Spleen (tissue), 7 donors: ENCODE results near the gene CCDC175.

Experiments used
- CTCF ChIP-seq, 11 experiments: fragments of 200-600 bp in 7 of 11; fragments of 450-650 bp in 4 of 11; sonication (generic) in 4 of 11; IDR thresholded peaks in 8 of 11; conservative IDR thresholded peaks in 3 of 11; 1 replicate in 7 of 11; 2 replicates in 4 of 11; pipeline versions ENCODE4 v1.4.0 to v1.8.0; 2016 to 2021; ENCODE audit warnings: antibody characterized with exemption in 11 of 11, inconsistent platforms in 4 of 11, mild to moderate bottlenecking in 1 of 11
- POLR2AphosphoS5 ChIP-seq, 3 donors: sonication (generic); formaldehyde crosslinking; IDR thresholded peaks; one replicate each; pipeline ENCODE4 v1.5.1; 2017; ENCODE audit warnings: antibody characterized with exemption in 3 of 3
- donor health status: DM: no; HTN: no; CAD: no; lungs with moderate emphysema.
- donor health status: DM: no; HTN: no; CAD: no.
- donor health status: DM: no; HTN: no; CAD: no.

DNA sequence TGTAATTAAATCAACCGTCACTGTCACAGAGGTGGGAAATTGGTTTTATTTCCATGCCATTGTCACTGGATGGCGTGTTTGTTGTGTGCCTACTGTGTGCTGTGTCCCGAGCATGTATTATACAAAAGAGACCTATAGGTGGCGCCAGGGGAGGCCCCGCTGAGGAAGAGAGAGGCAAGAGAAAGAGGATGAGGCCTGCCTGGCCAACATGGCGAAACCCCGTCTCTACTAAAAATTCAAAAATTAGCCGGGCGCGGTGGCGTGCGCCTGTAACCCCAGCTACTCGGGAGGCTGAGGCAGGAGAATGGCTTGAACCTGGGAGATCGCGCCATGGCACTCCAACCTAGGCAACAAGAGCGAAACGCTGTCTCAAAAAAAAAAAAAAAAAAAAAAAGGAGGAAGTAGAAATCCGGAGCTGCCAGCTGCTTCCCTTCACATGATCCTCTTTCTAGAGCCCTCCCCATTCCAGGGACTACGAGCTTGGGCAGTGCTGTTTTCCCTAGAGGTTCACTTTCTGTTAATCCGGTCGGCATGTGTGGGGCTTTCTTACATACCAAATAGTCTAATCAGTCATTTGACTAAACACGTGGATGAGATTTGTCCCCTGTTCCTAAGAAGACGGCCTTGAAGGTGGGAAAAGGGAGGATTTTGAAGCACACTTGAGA lies 6.4 kb upstream of the CCDC175 start:
- TF ChIP-seq POLR2AphosphoS5 (IDR thresholded peaks at IDR 0.05) (no peak), CTCF (IDR thresholded peaks at IDR 0.05 in 8 of 11, conservative IDR thresholded peaks at IDR 0.05 in 3 of 11) (no peak)
